Glomerular endothelial cell (primary cell): ENCODE results near the gene MRPL23. TPM values are rescaled to one million over a fixed set of nuclear protein-coding genes. Genes with fewer than 3 reads are reported as not detected.
"Not testable (repeated sequence)": the region's sequence is repeated elsewhere in the genome, so short reads cannot be mapped to it uniquely, and the experiment has no call there.

Experiments used
- DNase-seq: peaks from one replicate; pipeline ENCODE4 v3.0.0-alpha.2; 2011; ENCODE audit warnings: low read depth, low spot score; ENCODE audit errors: extremely low read depth
- total RNA-seq: library from RNA; depleted of rRNA; stranded (reverse); fragments of >200 nt; gene quantifications from 2 replicates; pipeline ENCODE4 v1.2.3, GENCODE V29; 2015

The MRPL23 gene
- total RNA-seq, 1 donor from 2014 or later, result 105 TPM

DNA sequence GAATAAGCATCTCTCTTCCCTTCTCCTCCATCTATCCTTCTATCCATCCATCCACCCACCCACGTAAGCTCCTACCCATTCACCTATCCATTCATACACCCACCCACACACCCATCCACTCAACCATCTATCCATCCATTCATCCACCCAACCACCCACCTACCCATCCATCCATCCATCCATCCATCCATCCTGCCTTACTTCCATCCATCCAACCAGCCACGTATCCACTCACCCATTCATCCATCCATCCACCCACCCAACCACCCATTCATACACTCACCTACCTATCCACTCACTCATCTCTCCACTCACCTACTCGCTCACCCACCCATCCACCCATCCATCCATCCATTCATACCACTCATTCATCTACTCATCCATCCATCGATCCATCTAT, 14.5 kb upstream of the MRPL23 start:
- DNase-seq, result no peak

DNA sequence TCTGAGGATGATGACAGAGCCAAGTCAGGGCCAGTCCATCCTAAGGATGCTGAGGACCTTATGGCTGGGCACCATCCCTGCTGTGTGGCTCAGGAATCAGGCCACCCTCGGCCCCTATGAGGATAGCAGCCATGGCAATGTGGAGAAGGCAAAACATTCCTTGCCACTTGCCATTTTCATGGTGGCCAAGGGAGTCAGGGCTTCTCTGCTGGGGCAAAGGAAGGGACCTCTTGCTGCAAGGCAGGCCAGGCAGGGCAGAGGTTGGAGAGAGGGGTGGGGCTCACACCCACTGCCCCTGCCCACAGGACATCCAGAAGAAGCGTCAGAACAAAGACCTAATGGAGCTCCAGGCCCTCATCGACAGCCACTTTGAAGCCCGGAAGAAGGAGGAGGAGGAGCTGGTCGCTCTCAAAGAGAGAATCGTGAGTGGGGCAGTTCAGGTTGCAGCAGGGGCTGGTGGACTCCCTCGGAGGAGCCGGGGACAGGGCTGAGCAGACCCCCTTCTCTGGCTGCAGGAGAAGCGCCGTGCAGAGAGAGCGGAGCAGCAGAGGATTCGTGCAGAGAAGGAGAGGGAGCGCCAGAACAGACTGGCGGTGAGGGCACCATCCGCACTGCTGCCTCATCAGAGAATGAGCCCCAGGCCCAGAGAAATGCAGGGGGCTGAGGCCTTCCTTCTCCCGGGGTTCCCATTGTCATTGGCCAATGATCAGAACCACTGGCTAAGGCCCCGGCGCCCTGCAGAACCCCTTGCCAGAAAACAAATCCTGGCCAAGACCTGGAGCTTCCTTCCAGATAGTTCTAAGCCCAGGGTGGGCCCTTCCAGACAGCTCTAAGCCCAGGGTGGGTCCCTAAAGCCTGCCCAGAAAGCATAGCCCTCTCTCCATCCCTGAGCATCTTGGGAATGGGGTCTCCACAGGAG, 13.5 kb upstream of the MRPL23 start:
- no peak for DNase-seq

DNA sequence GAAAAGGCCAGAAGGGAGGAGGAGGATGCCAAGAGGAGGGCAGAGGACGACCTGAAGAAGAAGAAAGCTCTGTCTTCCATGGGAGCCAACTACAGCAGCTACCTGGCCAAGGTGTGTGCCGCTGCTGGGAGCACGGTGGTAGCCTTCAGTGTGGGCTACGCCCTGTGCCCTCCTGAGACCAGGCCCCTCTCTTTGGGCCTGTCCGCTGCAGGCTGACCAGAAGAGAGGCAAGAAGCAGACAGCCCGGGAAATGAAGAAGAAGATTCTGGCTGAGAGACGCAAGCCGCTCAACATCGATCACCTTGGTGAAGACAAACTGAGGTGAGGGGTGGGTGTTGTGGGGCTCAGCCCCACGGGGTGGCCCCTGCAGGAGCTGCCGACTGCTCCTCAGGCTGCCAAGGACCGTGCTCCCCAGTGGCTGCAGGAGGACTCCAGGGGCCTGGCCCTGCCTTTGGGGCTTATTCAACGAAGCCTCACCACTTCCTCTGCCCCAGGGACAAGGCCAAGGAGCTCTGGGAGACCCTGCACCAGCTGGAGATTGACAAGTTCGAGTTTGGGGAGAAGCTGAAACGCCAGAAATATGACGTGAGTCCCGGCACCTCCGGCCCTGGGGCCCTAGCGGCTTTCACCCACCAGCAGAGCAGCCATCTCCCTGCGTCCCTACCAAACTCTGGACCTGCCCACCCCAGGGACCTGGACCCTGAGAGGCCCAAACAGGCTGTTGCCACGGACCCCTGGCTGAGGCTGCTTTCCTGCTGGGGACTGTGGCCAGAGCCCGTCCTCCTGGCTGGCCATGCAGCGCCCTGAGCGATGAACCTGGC, 12.6 kb upstream of the MRPL23 start:
- no peak for DNase-seq

GRCh38 chr11:1935156-1936071, 11.7 kb upstream of the MRPL23 start:
- DNase-seq, result no peak

GRCh38 chr11:1936072-1936780, 10.9 kb upstream of the MRPL23 start:
- no peak for DNase-seq

DNA sequence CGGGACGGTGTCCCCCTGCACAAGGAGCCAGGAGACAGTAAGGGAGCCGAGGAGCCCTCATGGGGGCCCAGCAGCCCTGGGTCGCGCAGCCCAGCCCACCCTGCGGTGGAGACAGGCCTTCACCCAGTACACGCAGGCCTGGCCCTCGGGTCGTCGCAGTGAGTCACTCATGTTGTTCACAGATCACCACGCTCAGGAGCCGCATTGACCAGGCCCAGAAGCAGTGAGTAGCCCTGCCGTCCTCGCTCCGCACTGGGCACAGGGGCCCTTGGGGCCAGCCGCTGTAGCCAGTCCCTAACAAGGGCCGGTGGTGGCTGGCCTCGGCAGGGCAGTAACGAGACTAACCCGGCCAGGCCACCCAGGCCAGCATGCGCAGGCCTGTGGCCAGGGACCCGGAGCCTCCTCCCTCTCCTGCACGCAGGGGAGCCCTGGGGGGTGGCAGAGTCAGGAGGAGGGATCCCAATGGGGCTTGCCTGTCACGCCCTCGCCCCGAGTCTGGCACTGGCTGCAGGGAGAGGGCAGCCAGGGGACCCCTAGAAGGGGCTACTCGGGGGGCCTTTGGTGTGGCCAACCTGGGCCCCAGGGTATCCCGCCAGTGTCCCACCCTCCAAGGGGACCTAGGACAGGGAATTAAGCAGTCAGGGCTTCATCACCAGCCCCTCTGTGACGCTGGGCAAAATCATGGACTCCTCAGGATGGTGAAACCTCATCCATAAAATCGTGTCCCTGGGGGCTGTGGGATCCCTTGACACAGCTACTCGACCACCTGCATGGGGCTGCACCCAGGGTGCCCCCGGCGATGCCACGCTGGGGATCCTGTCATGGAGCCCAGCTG, 10.1 kb upstream of the MRPL23 start:
- no peak for DNase-seq

DNA sequence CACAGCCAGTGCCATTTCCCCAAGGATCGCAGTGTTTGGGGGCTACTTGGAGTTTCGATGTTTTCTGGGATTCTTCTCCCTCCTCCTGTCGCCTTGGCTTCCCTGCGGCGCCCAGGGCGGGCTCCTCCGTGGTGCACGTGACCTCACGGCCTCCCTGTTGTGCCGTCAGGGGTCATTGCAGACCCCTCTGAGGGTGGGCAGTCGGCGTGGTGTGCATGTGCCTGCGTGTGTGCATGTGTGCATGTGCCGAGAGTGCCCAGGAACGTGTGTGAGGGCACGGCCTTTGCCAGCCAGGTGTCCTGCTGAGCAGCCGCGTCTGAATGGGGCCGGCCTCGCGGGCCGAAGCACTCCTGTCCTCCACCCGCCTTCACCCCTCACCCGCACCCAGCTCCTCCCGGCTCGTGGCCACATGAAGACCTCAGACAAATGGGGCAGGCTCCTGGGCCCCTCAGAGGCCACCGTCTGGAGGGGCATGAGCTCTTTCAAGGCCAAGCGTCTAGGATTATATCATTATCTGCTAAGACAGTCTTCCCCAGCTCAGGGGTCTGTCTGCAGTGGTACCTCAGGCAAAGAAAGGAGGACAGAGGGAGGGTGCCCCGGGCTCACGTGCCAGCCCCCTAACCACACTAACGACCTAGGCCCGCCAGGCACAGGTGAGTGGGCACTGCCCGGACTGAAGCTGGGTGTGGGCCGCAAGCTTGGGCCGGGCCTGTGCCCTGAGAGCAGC, 9.4 kb upstream of the MRPL23 start:
- DNase-seq, result no peak

- no peak for DNase-seq
These were observed 8.7 kb upstream of the MRPL23 start for GRCh38 chr11:1938343-1939005.

GRCh38 chr11:1939006-1939625, 8.0 kb upstream of the MRPL23 start:
- DNase-seq, result no peak

- not testable (repeated sequence) for DNase-seq
These were observed 7.3 kb upstream of the MRPL23 start for GRCh38 chr11:1939788-1940187.

- DNase-seq, result no peak
These were observed 4.4 kb upstream of the MRPL23 start for GRCh38 chr11:1942558-1943260.

- no peak for DNase-seq
These were observed 3.6 kb upstream of the MRPL23 start for GRCh38 chr11:1943576-1943975.

DNA sequence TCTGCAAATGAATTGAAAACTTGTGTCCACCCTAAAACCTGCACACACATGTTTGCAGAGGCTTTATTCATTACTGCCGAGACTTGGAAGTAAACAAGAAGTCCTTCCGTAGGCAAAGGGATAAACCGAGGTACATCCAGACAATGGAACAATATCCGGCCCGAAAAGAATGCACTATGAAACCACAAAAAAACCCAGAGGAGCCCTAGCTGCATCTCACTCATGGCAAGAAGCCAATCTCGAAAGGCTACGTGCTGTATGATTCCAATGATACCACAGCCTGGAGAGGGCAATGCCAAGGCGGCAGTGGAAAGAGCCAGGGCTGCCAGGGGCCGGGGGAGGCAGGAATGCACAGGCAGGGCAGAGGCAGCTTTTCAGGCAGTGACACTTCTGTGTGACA, 3.2 kb upstream of the MRPL23 start:
- DNase-seq, result peak; percentile 25

GRCh38 chr11:1947592-1948237, 583 bp downstream of the MRPL23 start:
- no peak for DNase-seq

DNA sequence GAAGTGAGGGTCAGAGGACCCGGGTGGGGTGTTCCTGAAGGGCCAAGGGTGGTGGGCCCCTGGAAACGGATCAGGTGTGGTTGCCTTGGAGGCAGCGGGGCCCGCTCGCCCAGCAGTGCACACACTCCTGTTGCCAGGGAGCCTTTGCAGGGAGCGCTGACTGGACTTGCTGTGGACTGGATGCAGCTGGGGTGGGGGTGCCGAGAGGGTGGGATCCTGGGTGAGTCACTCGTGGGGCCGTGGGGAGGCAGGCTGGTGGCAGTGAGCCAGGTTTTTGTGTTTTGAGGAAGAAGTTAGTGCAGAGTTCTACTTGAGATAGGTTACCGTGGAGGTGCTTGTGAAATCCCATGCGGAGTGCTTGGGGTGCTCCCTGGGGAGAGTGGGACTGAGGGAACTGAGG, 1.3 kb downstream of the MRPL23 start:
- DNase-seq, result no peak

DNA sequence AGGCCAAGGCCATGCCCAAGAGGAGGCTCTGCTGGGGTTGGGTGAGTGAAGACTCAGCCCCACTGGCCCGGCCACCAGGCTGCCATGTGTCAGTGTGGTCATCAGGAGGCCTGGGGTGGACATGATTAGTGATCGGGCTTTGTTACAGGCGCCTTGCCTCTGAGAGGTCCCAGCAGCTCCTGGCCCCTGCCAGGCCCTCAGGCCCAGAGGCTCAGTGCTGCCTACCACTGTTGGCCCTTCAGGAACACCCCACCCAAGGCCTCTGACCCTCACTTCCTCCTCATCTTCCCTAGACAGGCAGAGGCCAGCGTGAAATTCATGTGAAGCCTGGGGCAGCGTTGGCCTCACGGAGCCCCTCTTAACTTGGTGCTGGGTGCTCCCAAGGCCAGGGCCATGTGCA, 2.2 kb downstream of the MRPL23 start:
- DNase-seq, result no peak

- no peak for DNase-seq
These were observed 2.8 kb downstream of the MRPL23 start for GRCh38 chr11:1949922-1950321.
